KMS-11 (cell line): ENCODE results near the gene PRLHR.
A peak's percentile ranks its signal among the peaks of the same experiment; 100 is the strongest.

ENCODE experiments used
- H2AFZ ChIP-seq: fragments of 200-600 bp; sonication (generic); 2 replicates; pipeline ENCODE4 v1.6.1; 2016; ENCODE audit warnings: antibody characterized with exemption, mixed run types, low read depth
- H3K27ac ChIP-seq: fragments of 200-600 bp; sonication (generic); 2 replicates; pipeline ENCODE4 v1.6.1; 2016; ENCODE audit warnings: mild to moderate bottlenecking, mixed run types
- H3K27me3 ChIP-seq: fragments of 200-600 bp; sonication (generic); 2 replicates; pipeline ENCODE4 v1.6.1; 2017; ENCODE audit warnings: mild to moderate bottlenecking, low read depth, mixed run types, moderate library complexity; ENCODE audit not compliant: insufficient read depth
- H3K36me3 ChIP-seq: fragments of 200-600 bp; sonication (generic); 2 replicates; pipeline ENCODE4 v1.6.1; 2017; ENCODE audit warnings: mild to moderate bottlenecking, mixed run types; ENCODE audit not compliant: insufficient read depth
- H3K4me1 ChIP-seq: fragments of 200-600 bp; sonication (generic); 2 replicates; pipeline ENCODE4 v1.6.1; 2016; ENCODE audit warnings: mild to moderate bottlenecking, low read depth, mixed run types; ENCODE audit not compliant: poor library complexity, severe bottlenecking
- H3K4me2 ChIP-seq: fragments of 200-600 bp; sonication (generic); 2 replicates; pipeline ENCODE4 v1.7.0; 2016; ENCODE audit warnings: mild to moderate bottlenecking, mixed run types
- H3K4me3 ChIP-seq: fragments of 200-600 bp; sonication (generic); IDR thresholded peaks from 2 replicates; pipeline ENCODE4 v1.6.1; 2017; ENCODE audit warnings: low read depth, low read length, mixed read lengths; ENCODE audit not compliant: insufficient read depth
- H3K79me2 ChIP-seq: fragments of 200-600 bp; sonication (generic); 2 replicates; pipeline ENCODE4 v1.6.1; 2016; ENCODE audit warnings: low read depth, mixed run types; ENCODE audit not compliant: insufficient read depth
- H3K9ac ChIP-seq: fragments of 200-600 bp; sonication (generic); 2 replicates; pipeline ENCODE4 v1.6.1; 2016; ENCODE audit warnings: mild to moderate bottlenecking, mixed run types
- H4K20me1 ChIP-seq: fragments of 200-600 bp; sonication (generic); 2 replicates; pipeline ENCODE4 v1.6.1; 2016; ENCODE audit warnings: mild to moderate bottlenecking, mixed run types; ENCODE audit not compliant: insufficient read depth
- TF ChIP-seq, protein P1 (sequence below): fragments of 200-600 bp; sonication (generic); conservative IDR thresholded peaks from 2 replicates; pipeline ENCODE4 v1.6.1; 2017; ENCODE audit warnings: low read depth, mild to moderate bottlenecking, antibody characterized with exemption, low read length, moderate library complexity, mixed read lengths

Gene PRLHR

DNA sequence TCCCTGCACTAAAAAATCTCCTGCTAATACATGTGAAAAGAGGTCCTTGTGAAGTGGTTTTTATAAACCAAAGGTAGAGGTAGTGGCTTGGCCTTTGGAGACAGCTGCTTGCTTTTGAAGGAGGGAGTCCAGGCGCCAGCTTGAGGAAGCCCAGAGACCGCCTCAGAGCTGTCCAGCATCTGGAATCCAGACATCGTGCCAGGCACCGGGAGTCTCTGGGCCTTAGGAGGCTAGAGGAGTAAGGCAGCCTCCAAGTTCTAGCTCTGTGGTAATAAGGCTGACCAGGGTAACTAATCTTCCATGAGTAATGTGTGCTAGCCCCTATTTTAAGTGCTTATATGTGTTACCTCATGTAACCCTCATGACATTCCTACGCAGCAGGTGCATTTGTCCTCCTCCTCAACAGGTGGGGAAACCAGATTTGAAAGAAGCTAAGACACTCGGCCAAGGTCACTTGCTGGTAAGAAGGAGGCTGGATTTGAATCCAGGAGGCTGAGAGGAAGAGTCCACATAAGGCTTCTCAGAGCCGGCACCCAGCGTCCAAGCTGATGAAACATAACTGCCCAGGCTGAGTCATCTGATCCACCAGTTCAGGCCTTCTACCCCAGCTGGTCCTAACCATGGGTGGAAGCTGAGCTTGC lies 26.1 kb downstream of the PRLHR start:
- H3K9ac ChIP-seq: no peak overlapping the region
- no peaks in the 10 kb centered on the region for H4K20me1 ChIP-seq
- no peak overlapping the region for H3K27ac ChIP-seq
- no peaks in the 10 kb centered on the region for H3K36me3 ChIP-seq
- H3K79me2 ChIP-seq: no peaks in the 10 kb centered on the region
- no peak overlapping the region for H2AFZ ChIP-seq
- H3K4me1 ChIP-seq: peaks cover 9% of the 10 kb centered on the region
- no peak overlapping the region for H3K4me2 ChIP-seq
- no peaks in the 10 kb centered on the region for H3K27me3 ChIP-seq
- TF ChIP-seq, protein P1, sequence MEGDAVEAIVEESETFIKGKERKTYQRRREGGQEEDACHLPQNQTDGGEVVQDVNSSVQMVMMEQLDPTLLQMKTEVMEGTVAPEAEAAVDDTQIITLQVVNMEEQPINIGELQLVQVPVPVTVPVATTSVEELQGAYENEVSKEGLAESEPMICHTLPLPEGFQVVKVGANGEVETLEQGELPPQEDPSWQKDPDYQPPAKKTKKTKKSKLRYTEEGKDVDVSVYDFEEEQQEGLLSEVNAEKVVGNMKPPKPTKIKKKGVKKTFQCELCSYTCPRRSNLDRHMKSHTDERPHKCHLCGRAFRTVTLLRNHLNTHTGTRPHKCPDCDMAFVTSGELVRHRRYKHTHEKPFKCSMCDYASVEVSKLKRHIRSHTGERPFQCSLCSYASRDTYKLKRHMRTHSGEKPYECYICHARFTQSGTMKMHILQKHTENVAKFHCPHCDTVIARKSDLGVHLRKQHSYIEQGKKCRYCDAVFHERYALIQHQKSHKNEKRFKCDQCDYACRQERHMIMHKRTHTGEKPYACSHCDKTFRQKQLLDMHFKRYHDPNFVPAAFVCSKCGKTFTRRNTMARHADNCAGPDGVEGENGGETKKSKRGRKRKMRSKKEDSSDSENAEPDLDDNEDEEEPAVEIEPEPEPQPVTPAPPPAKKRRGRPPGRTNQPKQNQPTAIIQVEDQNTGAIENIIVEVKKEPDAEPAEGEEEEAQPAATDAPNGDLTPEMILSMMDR: no peak
- no peak overlapping the region for H3K4me3 ChIP-seq

GRCh38 chr10:118568327-118568848 lies 27.1 kb downstream of the PRLHR start:
- H3K27ac ChIP-seq: no peak overlapping the region
- H3K4me1 ChIP-seq: peaks cover 9% of the 10 kb centered on the region
- H3K79me2 ChIP-seq: no peaks in the 10 kb centered on the region
- no peaks in the 10 kb centered on the region for H3K36me3 ChIP-seq
- H3K9ac ChIP-seq: peak overlapping the region; percentile 38; the same call in 1 of the 2 replicates
- H3K27me3 ChIP-seq: no peaks in the 10 kb centered on the region
- TF ChIP-seq, protein P1: peak; percentile 79
- H3K4me2 ChIP-seq: peak overlapping the region; percentile 74; the same call in 1 of the 2 replicates
- H2AFZ ChIP-seq: peak overlapping the region; percentile 95
- H3K4me3 ChIP-seq: no peak overlapping the region
- no peaks in the 10 kb centered on the region for H4K20me1 ChIP-seq

GRCh38 chr10:118567701-118568248 lies 27.7 kb downstream of the PRLHR start:
- Histone ChIP-seq H3K4me2 (peak overlapping the region; percentile 47; the same call in 1 of the 2 replicates), H2AFZ (peak overlapping the region; percentile 95; the same call in 1 of the 2 replicates), H3K36me3 (no peaks in the 10 kb centered on the region)

GRCh38 chr10:118566911-118567310 lies 28.5 kb downstream of the PRLHR start:
- H3K36me3 ChIP-seq: no peaks in the 10 kb centered on the region
- no peaks in the 10 kb centered on the region for H3K27me3 ChIP-seq
- H4K20me1 ChIP-seq: no peaks in the 10 kb centered on the region
- peaks cover 9% of the 10 kb centered on the region for H3K4me1 ChIP-seq
- no peak overlapping the region for H3K9ac ChIP-seq
- TF ChIP-seq, protein P1: no peak
- H3K79me2 ChIP-seq: no peaks in the 10 kb centered on the region
- no peak overlapping the region for H3K27ac ChIP-seq
- H2AFZ ChIP-seq: no peak overlapping the region
- H3K4me3 ChIP-seq: no peak overlapping the region
- H3K4me2 ChIP-seq: no peak overlapping the region

More at GRCh38 chr10:118567701-118568248, 27.7 kb downstream of the PRLHR start:
- Histone ChIP-seq H3K27me3 (no peaks in the 10 kb centered on the region), H3K4me3 (no peak overlapping the region), H3K79me2 (no peaks in the 10 kb centered on the region), H4K20me1 (no peaks in the 10 kb centered on the region), H3K27ac (no peak overlapping the region), H3K4me1 (peaks cover 9% of the 10 kb centered on the region), H3K9ac (no peak overlapping the region)
- TF ChIP-seq, protein P1: no peak
